ENCODE measurements around the gene GEMIN5.
"Not testable (repeated sequence)": the region's sequence is repeated elsewhere in the genome, so short reads cannot be mapped to it uniquely, and the experiment has no call there.

The GEMIN5 gene

DNA sequence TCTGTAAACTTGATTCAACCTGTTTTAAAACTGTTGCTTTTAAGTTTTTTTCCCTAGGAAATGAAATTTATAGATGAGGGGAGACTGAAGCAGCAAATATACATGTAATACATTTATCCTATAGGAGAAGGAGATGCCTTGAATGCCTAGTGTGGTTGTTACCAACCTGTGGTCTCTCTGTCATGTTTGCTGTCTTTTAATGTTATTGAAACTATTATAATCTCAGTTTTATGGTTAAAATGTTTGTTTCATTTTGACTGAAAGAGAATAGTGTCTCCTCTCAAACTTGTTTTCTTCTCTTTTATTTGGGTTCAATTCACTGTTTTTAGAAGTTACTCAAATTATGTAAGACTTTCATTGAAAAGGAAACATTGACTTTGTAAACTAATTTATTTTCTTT is 18.7 kb upstream of the GEMIN5 start:
- no peaks in the 10 kb centered on the region for H3K9me3 ChIP-seq (ENCODE audit: control insufficient read depth, insufficient read depth, low read length)
- H3K36me3 ChIP-seq (ENCODE audit: insufficient read depth, low read length) = peaks cover 3% of the 10 kb centered on the region; the same call in 1 of the 2 replicates
- no peak overlapping the region for H3K9ac ChIP-seq (ENCODE audit: low read depth, low read length)
- H3K4me1 ChIP-seq (ENCODE audit: insufficient read depth, low read length) = no peaks in the 10 kb centered on the region

DNA sequence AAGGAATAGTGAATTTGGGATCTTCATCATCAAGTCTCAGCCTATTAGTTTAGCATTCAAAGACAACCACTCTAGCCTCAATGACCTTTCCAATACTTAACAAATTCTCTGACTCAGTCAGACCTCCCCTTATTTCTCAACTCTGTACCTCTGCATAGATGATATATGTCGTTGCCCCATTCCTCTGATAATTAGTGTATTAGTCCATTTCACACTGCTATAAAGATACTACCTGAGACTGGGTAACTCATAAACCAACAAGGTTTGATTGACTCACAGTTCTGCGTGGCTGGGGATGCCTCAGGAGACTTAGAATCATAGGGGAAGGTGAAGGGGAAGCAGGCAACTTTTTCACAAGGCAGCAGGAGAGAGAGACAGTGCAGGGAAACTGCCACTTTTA is 11.8 kb upstream of the GEMIN5 start:
- no peaks in the 10 kb centered on the region for H3K4me1 ChIP-seq (ENCODE audit: insufficient read depth, low read length)
- no peak overlapping the region for H3K9ac ChIP-seq (ENCODE audit: low read depth, low read length)
- H3K9me3 ChIP-seq (ENCODE audit: control insufficient read depth, insufficient read depth, low read length) = no peaks in the 10 kb centered on the region
- H3K36me3 ChIP-seq (ENCODE audit: insufficient read depth, low read length) = no peaks in the 10 kb centered on the region

DNA sequence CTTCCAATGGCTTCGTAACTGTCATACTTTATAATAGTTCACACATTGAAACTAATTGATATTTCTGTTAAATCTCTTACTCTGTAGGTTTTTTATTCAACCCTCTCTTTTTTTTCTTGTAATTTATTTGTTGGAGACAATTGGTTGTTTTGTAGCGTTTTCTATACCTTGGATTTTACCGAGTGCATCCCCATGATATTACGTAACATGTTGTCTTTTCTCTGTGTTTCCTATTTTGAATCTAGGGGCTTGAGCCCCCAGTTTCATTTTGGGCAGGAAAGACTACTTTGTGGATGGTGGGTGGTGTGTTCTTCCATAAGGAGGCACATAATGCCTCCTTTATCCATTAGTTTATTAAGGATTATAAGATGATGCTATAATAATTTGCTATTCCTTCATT is 10.3 kb upstream of the GEMIN5 start:
- Histone ChIP-seq H3K36me3 (ENCODE audit: insufficient read depth, low read length) (no peaks in the 10 kb centered on the region), H3K9ac (ENCODE audit: low read depth, low read length) (no peak overlapping the region), H3K4me1 (ENCODE audit: insufficient read depth, low read length) (no peaks in the 10 kb centered on the region), H3K9me3 (ENCODE audit: control insufficient read depth, insufficient read depth, low read length) (no peaks in the 10 kb centered on the region)

DNA sequence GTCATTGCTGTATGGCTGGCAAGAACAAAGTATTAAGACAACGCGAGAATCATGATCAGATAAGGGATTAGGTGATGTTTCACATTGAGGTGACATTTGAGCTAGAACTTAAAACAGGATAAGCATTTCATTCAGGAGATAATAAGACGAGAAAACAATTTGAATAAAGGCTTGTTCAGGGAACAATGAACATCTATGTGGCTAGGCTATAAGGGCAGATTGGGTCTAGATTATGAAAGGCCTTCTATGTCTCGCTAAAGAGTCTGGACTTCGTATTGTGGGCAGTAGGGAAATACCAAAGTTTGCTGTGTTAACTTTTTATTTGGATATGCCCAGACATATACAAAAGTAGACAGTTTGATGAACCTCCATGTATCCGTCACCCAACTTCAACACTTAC is 9.8 kb upstream of the GEMIN5 start:
- Histone ChIP-seq H3K4me1 (ENCODE audit: insufficient read depth, low read length) (no peaks in the 10 kb centered on the region), H3K9me3 (ENCODE audit: control insufficient read depth, insufficient read depth, low read length) (no peaks in the 10 kb centered on the region), H3K9ac (ENCODE audit: low read depth, low read length) (no peak overlapping the region), H3K36me3 (ENCODE audit: insufficient read depth, low read length) (no peaks in the 10 kb centered on the region)

DNA sequence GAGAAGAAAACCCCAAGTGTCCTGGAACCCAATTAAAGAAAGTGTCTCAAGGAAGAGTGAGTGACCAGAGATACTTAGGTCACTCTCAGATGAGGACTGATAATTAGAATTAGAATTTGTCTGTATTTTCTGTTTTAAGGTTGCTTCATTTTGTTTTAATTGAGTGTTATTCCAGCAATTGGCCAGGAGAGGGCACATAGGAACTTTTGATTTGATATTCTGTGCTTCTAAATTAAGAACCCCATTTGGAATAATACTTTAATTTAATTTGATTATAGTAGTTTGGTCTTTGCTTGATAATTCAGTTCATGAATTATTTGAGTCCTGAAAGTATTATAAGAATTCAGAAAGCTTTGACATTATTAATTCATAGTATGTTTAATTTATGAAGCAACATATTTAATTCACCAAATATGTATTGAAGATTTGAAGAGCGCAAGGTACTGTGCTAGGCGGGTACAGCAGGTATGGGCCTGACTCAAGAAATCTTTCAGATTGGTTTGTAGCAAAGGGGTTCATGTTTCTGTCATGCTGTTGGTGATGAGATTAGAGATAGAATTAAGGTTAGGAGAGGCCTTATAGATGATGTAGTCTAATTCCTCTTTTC is 7.8 kb upstream of the GEMIN5 start:
- H3K36me3 ChIP-seq (ENCODE audit: insufficient read depth, low read length) = no peaks in the 10 kb centered on the region
- no peaks in the 10 kb centered on the region for H3K9me3 ChIP-seq (ENCODE audit: control insufficient read depth, insufficient read depth, low read length)
- H3K9ac ChIP-seq (ENCODE audit: low read depth, low read length) = no peak overlapping the region
- H3K4me1 ChIP-seq (ENCODE audit: insufficient read depth, low read length) = no peaks in the 10 kb centered on the region

DNA sequence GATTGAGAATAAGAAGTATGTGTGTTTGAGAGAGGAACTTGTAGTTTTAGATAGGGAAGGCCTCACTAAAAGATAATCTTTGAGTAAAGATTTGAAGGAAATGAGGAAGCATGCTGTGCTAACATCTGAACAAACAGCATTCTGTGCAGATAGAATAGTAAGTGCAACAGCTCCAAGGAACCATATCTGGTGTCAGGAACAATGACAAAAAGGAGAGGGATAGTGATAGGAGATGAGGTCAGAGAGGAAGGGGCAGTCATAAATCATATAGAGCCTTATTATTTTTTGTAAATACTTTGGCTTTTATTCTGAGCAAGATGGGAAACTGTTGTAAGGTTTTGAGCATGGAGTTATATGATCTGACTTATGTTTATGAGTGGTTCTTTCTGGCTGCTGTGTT is 6.7 kb upstream of the GEMIN5 start:
- Histone ChIP-seq H3K36me3 (ENCODE audit: insufficient read depth, low read length) (no peaks in the 10 kb centered on the region), H3K9me3 (ENCODE audit: control insufficient read depth, insufficient read depth, low read length) (no peaks in the 10 kb centered on the region), H3K4me1 (ENCODE audit: insufficient read depth, low read length) (no peaks in the 10 kb centered on the region), H3K9ac (ENCODE audit: low read depth, low read length) (no peak overlapping the region)

DNA sequence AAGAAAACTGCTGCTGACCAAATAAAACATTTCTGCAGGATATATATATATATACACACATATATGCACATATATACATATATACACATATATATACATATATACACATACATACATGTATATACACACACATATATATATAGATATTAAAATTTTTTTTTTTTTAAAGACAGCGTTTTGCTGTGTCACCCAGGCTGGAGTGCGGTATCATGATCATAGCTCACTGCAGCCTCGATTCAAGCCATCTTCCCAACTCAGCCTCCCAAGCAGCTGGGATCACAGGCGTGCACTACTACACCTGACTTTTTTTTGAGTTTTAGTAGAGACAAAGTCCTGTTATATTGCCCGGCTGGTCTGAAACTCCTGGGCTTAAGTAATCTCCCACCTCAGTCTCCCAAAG is 5.5 kb upstream of the GEMIN5 start:
- H3K36me3 ChIP-seq (ENCODE audit: insufficient read depth, low read length) = no peaks in the 10 kb centered on the region
- H3K9ac ChIP-seq (ENCODE audit: low read depth, low read length) = no peak overlapping the region
- H3K9me3 ChIP-seq (ENCODE audit: control insufficient read depth, insufficient read depth, low read length) = no peaks in the 10 kb centered on the region
- no peaks in the 10 kb centered on the region for H3K4me1 ChIP-seq (ENCODE audit: insufficient read depth, low read length)

DNA sequence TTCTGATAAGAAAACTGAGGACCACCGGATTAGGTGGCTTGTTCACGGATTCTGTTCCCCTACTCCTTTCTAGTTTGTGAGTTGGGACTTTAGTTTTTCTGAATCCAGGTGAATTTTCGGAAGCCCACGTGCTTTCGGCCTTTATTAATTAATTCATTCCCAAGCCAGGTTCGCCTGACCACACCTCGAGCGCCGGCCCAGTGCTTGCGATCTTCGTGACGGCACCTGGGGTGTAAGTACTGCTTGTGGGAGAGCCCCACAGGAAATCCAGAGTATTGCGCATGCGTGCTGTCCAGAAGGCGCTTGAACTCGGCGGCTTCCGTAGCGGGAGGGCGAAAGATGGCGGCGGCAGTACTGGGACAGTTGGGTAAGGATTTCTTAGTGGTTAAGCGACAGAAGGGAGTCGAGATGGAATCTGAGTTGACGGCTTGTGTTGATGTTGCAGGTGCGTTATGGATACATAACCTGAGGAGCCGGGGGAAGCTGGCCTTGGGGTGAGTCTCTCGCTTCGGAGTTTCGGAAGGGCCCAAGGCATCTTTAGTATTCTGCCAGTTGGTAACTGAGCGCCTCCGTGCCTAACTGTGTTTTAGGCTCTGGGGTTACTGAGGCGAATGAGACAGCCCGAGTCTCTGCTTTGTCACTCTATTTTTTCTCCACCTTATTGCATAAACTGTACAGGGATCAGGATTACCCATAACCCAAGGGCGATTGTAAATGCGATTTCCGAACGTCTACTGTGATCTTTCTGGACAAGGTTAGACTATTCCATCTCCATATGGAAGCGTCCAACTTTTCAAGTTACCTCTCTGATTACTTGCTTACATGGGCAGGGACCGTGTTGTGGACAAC is 3.0 kb upstream of the GEMIN5 start, which contains the start of gene MRPL22:
TSS of gene MRPL22 (plus strand) at position 302 of the 849 bp plus-strand sequence. CDS start at position 340, 38 bp downstream.
- H3K9ac ChIP-seq (ENCODE audit: low read depth, low read length) = peak within 1 kb of the TSS; percentile 81
- H3K4me1 ChIP-seq (ENCODE audit: insufficient read depth, low read length) = peaks cover 3% of the 10 kb centered on the region
- H3K36me3 ChIP-seq (ENCODE audit: insufficient read depth, low read length) = no peaks in the 10 kb centered on the region
- no peaks in the 10 kb centered on the region for H3K9me3 ChIP-seq (ENCODE audit: control insufficient read depth, insufficient read depth, low read length)

DNA sequence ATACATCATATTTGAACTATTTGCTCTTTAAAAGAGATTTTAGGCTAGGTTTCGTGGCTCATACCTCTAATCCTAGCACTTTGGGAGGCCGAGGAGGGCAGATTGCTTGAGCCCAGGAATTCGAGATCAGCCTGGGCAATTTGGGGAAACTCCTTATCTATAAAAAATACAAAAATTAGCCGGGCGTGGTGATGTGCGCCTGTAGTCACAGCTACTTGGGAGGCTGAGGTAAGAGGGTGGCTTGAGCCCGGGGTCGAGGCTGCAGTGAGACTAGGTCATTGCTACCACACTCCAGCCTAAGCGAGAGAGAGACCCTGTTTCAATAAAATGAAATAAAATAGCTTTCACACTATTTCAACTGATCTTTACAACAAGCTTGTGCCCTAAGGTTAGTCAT is 2.4 kb upstream of the GEMIN5 start:
- Histone ChIP-seq H3K9me3 (ENCODE audit: control insufficient read depth, insufficient read depth, low read length) (no peaks in the 10 kb centered on the region), H3K9ac (ENCODE audit: low read depth, low read length) (peak overlapping the region; percentile 81), H3K4me1 (ENCODE audit: insufficient read depth, low read length) (peaks cover 3% of the 10 kb centered on the region), H3K36me3 (ENCODE audit: insufficient read depth, low read length) (peaks cover 2% of the 10 kb centered on the region)

DNA sequence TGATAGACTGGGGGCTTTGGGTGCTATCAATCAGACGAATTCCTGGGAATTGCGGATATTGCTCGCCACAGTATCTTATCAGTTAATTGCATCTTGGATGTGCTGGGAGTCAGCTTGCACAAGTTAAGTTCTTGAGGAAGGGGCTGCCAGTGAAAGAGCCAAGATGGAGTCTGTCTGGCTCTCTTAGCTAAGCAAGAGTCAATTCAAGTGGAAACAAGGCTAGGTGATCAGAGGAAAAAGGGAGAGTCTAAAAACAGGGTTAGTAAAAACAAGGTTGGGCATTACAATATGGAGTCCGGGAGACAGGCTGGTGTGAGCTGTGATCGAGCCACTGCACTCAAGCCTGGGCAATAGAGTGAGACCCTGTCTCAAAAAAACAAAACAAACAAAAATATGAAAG is 1.4 kb upstream of the GEMIN5 start:
- not testable (repeated sequence) for H3K9me3 ChIP-seq (ENCODE audit: control insufficient read depth, insufficient read depth, low read length); H3K4me1 ChIP-seq (ENCODE audit: insufficient read depth, low read length); H3K9ac ChIP-seq (ENCODE audit: low read depth, low read length)
- H3K36me3 ChIP-seq (ENCODE audit: insufficient read depth, low read length) = peaks cover 11% of the 10 kb centered on the region

DNA sequence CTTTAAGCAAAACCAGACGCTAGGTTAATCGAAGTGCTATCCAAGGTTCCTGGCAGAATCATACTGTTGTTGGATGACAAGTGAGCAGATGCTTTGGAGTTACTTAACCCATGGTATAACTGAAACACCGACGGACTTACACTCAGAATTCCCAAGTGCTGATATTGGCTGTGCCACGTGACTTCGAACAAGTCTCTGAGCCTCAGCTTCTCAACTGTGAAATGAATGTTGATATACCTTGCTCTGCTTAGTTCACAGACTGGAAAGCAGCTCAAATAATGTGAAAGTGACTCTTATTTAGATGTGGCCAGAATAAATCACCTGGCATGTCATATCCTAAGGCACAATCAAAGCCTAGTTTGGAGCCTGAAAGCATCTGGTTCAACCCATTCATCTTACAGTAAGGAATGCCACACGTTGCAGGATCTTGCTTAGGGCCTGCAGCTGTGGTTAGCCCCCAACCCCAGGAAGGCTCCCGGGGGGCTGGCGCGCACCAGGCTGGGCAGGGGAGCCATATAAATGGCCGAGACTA is 759 bp downstream of the GEMIN5 start:
- peaks cover 11% of the 10 kb centered on the region for H3K36me3 ChIP-seq (ENCODE audit: insufficient read depth, low read length)
- H3K4me1 ChIP-seq (ENCODE audit: insufficient read depth, low read length) = peaks cover 3% of the 10 kb centered on the region
- H3K9me3 ChIP-seq (ENCODE audit: control insufficient read depth, insufficient read depth, low read length) = no peaks in the 10 kb centered on the region
- H3K9ac ChIP-seq (ENCODE audit: low read depth, low read length) = peak overlapping the region; percentile 59

DNA sequence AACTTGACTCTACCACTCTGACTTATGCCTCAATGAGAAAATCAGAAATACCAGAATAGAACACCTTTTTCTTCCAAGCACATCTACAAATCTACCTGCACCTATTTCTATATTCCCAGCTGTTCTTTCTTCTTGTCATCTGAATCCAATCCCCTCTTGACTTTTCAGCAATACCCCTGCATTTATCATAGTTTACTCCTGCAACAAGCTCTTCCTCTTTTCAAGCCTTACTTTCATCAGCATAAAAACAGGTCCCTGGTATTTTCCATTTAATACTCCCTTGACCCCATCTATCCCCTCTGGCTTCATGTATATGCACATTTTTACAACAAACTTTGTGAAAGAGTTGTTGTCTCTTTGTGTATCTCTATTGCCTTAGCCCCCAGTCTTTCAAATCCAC is 3.1 kb downstream of the GEMIN5 start:
- H3K36me3 ChIP-seq (ENCODE audit: insufficient read depth, low read length) = peaks cover 15% of the 10 kb centered on the region
- no peak overlapping the region for H3K9ac ChIP-seq (ENCODE audit: low read depth, low read length)
- no peaks in the 10 kb centered on the region for H3K9me3 ChIP-seq (ENCODE audit: control insufficient read depth, insufficient read depth, low read length)
- H3K4me1 ChIP-seq (ENCODE audit: insufficient read depth, low read length) = peaks cover 3% of the 10 kb centered on the region

DNA sequence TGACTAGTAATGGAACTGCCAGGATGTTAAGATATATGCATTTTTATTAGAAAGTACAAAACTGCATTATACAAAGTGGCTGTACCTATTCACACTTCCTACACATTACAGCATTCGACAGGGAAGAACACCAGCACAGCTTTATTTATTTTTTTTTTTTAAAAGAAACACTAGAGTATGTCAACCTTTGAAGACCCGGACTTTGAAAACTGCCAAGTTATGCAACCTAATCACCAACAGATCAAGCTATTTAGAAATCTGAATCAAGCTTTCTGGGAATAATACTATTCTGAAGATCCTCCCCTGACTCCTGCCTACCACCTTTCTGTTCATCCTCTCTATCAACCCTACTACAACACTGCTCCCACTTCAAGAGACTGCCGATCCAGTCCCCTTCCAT is 4.5 kb downstream of the GEMIN5 start:
- Histone ChIP-seq H3K9me3 (ENCODE audit: control insufficient read depth, insufficient read depth, low read length) (no peaks in the 10 kb centered on the region), H3K36me3 (ENCODE audit: insufficient read depth, low read length) (peaks cover 19% of the 10 kb centered on the region), H3K4me1 (ENCODE audit: insufficient read depth, low read length) (peaks cover 3% of the 10 kb centered on the region), H3K9ac (ENCODE audit: low read depth, low read length) (no peak overlapping the region)

DNA sequence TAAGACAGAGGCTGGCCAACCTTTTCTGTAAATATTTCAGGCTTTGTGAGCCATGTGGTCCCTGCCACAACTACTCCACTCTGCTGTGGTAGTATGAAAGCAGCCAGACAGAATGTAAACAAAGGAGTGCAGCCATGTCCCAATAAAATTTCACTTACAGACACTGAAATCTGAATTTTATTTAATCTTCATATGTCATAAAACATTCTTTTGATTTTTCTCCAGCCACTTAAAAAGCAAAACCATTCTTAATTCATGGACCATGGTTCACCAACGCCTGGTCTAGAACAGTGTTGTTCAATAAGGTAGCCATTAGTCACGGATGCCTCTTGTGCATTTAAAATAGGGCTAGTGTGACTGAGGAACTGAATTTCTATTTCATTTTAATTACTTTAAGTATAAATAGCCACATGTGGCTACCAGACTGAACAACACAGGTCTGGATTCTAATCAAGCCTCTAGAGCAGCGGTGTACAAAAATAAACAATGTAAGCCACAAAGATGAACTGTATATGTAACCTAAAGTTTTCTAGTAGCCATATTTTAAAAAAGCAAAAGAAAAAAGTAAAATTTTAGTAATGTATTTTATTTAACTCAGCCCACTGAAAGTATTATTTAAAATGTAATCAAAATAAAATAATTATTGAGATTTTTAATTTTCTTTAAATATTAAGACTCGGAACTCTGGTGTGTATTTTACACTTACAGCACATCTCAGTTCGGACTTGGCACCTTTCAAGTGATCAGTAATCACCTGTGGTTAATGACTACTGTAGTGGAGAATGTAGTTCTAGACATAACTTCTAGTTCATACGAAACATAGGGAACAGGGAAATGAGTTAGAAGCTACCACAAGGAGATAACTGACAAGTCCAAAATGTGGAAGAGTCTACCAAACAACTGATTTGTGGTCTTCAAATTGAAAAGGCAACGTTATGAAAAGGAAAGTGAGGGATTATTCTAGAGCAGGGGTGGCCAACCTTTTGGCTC is 14.3 kb downstream of the GEMIN5 start:
- Histone ChIP-seq H3K9ac (ENCODE audit: low read depth, low read length) (no peak overlapping the region), H3K36me3 (ENCODE audit: insufficient read depth, low read length) (peaks cover 21% of the 10 kb centered on the region), H3K4me1 (ENCODE audit: insufficient read depth, low read length) (peaks cover 5% of the 10 kb centered on the region), H3K9me3 (ENCODE audit: control insufficient read depth, insufficient read depth, low read length) (no peaks in the 10 kb centered on the region)
